ENCODE results near the gene AFAP1L1.

The AFAP1L1 gene

GRCh38 chr5:149386166-149386565, 114.5 kb downstream of the AFAP1L1 start:
- Histone ChIP-seq H3K36me3 (ENCODE audit: control insufficient read depth in 2 of 2, insufficient read depth in 1 of 2, low read length in 2 of 2) (no peaks in the 10 kb centered on the region), H3K4me3 (ENCODE audit: low read depth, low read length) (no peak overlapping the region), H3K9me3 (ENCODE audit: control insufficient read depth, insufficient read depth, low read depth, low read length) (no peaks in the 10 kb centered on the region), H3K27ac (ENCODE audit: extremely low read depth, low read depth, low read length) (no peak overlapping the region), H3K4me1 (ENCODE audit: control insufficient read depth, insufficient read depth, low read length) (no peaks in the 10 kb centered on the region)
- CTCF ChIA-PET: interaction anchor here (0.6 to 11.8 kb wide), 6 partner anchors 9 to 189 kb away, joined by 3 to 205 read pairs (median 4); partner anchors contain the start of gene PCYOX1L
- POLR2A ChIA-PET: interaction anchor here (0.7 kb wide), 1 partner anchor 72 kb away, joined by 3 read pairs; no protein-coding TSS in a partner anchor
- TF ChIP-seq ZNF239 (tag by site-specific recombination; IDR thresholded peaks at IDR 0.05) (no peak), OVOL3 (tag by site-specific recombination; IDR thresholded peaks at IDR 0.05) (no peak), ZNF248 (tag by site-specific recombination; IDR thresholded peaks at IDR 0.05) (no peak), ZNF558 (tag by site-specific recombination; IDR thresholded peaks at IDR 0.05) (no peak), ZXDB (tag by site-specific recombination; IDR thresholded peaks at IDR 0.05) (no peak)

- ChIA-PET CTCF (interaction anchor here (1.1 to 11.8 kb wide), 3 partner anchors 8 to 45 kb away, joined by 3 to 205 read pairs (median 71); no protein-coding TSS in a partner anchor), POLR2A (no interaction called here)
- Histone ChIP-seq H3K4me1 (ENCODE audit: control insufficient read depth, insufficient read depth, low read length) (no peaks in the 10 kb centered on the region), H3K36me3 (ENCODE audit: control insufficient read depth in 2 of 2, insufficient read depth in 1 of 2, low read length in 2 of 2) (no peaks in the 10 kb centered on the region), H3K9me3 (ENCODE audit: control insufficient read depth, insufficient read depth, low read depth, low read length) (no peaks in the 10 kb centered on the region), H3K4me3 (ENCODE audit: low read depth, low read length) (no peak overlapping the region), H3K27ac (ENCODE audit: extremely low read depth, low read depth, low read length) (no peak overlapping the region)
- TF ChIP-seq GFI1B (tag by site-specific recombination; IDR thresholded peaks at IDR 0.05) (no peak), ZNF2 (tag by site-specific recombination; IDR thresholded peaks at IDR 0.05) (no peak), ZNF274 (IDR thresholded peaks at IDR 0.05; ENCODE audit: low read length) (no peak), ZNF274 (tag by site-specific recombination; IDR thresholded peaks at IDR 0.05; ENCODE audit: borderline replicate concordance) (no peak), EGR2 (tag by site-specific recombination; IDR thresholded peaks at IDR 0.05; ENCODE audit: low read depth) (no peak)
These were observed 115.5 kb downstream of the AFAP1L1 start for GRCh38 chr5:149387081-149387631.

GRCh38 chr5:149387982-149388381, 116.3 kb downstream of the AFAP1L1 start:
- Histone ChIP-seq H3K9me3 (ENCODE audit: control insufficient read depth, insufficient read depth, low read depth, low read length) (no peaks in the 10 kb centered on the region), H3K4me1 (ENCODE audit: control insufficient read depth, insufficient read depth, low read length) (no peaks in the 10 kb centered on the region), H3K36me3 (ENCODE audit: control insufficient read depth in 2 of 2, insufficient read depth in 1 of 2, low read length in 2 of 2) (no peaks in the 10 kb centered on the region), H3K27ac (ENCODE audit: extremely low read depth, low read depth, low read length) (no peak overlapping the region), H3K4me3 (ENCODE audit: low read depth, low read length) (no peak overlapping the region)
- CTCF ChIA-PET: interaction anchor here (1.0 to 11.8 kb wide), 4 partner anchors 15 to 177 kb away, joined by 4 to 205 read pairs (median 38); no protein-coding TSS in a partner anchor
- TF ChIP-seq ZNF138 (tag by site-specific recombination; IDR thresholded peaks at IDR 0.05; ENCODE audit: borderline replicate concordance) (no peak), ZNF391 (tag by site-specific recombination; IDR thresholded peaks at IDR 0.05; ENCODE audit: borderline replicate concordance, low read depth) (no peak), GLI4 (tag by site-specific recombination; IDR thresholded peaks at IDR 0.05) (no peak), ZNF140 (tag by site-specific recombination; IDR thresholded peaks at IDR 0.05) (no peak), ATF2 (tag by site-specific recombination; IDR thresholded peaks at IDR 0.05; ENCODE audit: low read depth) (no peak), ZNF24 (tag by site-specific recombination; IDR thresholded peaks at IDR 0.05) (no peak), SALL2 (tag by site-specific recombination; IDR thresholded peaks at IDR 0.05; ENCODE audit: borderline replicate concordance) (no peak), ZNF175 (tag by site-specific recombination; IDR thresholded peaks at IDR 0.05) (no peak), ZBTB8A (tag by site-specific recombination; IDR thresholded peaks at IDR 0.05) (no peak), GLIS2 (tag by site-specific recombination; IDR thresholded peaks at IDR 0.05) (no peak)
- POLR2A ChIA-PET: interaction anchor here (0.7 kb wide), 2 partner anchors 16 to 23 kb away, joined by 4 to 9 read pairs; no protein-coding TSS in a partner anchor

Measured in HEK293 (cell line).